ENCODE data around the gene DPH1.

Gene DPH1

DNA sequence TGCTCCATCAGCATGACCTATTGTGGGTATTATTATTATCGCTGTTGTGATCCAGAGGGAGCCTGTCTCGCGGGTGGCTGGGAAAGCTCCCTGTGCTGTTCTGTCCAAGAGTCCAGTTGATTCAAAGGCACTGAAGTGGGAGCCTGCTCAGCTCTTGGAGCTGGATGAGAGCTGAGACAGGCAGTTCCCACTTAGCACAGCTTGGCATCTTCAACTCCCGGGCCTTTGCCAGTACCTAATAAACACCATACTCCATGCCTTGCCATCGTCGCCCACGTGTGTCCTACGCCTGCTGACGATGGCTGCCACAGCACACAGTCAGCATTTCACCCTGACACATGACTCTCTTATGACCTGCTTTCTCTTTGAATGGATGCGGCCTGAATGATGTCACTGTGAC, 37.4 kb upstream of the DPH1 start:
- no peak for DNase-seq (ENCODE audit: low read depth, low spot score)
- Histone ChIP-seq H3K9me3 (ENCODE audit: insufficient read depth, low read length) (no peaks in the 10 kb centered on the region), H3K4me3 (ENCODE audit: insufficient read length, low read depth) (no peak overlapping the region), H3K27me3 (ENCODE audit: insufficient read depth, insufficient read length) (no peaks in the 10 kb centered on the region), H3K9ac (ENCODE audit: insufficient read length, low read depth) (peak overlapping the region; percentile 39), H3K36me3 (ENCODE audit: insufficient read depth, insufficient read length, low read length) (no peaks in the 10 kb centered on the region), H3K4me1 (ENCODE audit: insufficient read depth, insufficient read length) (peaks cover 28% of the 10 kb centered on the region)
- no peak for TF ChIP-seq SUZ12 (IDR thresholded peaks at IDR 0.05; ENCODE audit: extremely low read depth, insufficient read depth, insufficient read length)

DNA sequence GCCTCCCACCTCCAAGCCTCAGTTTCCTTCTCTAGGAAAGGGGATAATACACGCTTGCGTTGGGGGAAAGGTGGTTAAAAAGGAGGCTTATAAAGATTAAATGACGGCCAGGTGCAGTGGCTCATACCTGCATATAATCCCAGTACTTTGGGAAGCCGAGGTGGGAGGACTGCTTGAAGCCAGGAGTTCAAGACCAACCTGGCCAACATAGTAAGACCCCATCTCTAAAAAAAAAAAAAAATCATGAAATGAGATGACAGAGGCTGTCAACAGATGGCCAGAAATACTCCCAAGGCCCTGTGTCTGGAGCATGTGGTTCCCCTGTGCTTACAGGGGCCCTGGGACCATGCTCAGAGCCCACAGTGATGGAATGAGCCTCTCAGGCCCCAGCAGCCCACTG, 35.2 kb upstream of the DPH1 start:
- no peaks in the 10 kb centered on the region for H3K27me3 ChIP-seq (ENCODE audit: insufficient read depth, insufficient read length)
- no peaks in the 10 kb centered on the region for H3K36me3 ChIP-seq (ENCODE audit: insufficient read depth, insufficient read length, low read length)
- no peak overlapping the region for H3K9ac ChIP-seq (ENCODE audit: insufficient read length, low read depth)
- peaks cover 30% of the 10 kb centered on the region for H3K4me1 ChIP-seq (ENCODE audit: insufficient read depth, insufficient read length)
- DNase-seq (ENCODE audit: low read depth, low spot score) = no peak
- no peak for TF ChIP-seq SUZ12 (IDR thresholded peaks at IDR 0.05; ENCODE audit: extremely low read depth, insufficient read depth, insufficient read length)
- TF ChIP-seq ZNF274 (IDR thresholded peaks at IDR 0.05; ENCODE audit: low read depth, low read length) = no peak
- TF ChIP-seq YY1 (IDR thresholded peaks at IDR 0.05; ENCODE audit: insufficient read depth, insufficient read length) = no peak
- no peaks in the 10 kb centered on the region for H3K9me3 ChIP-seq (ENCODE audit: insufficient read depth, low read length)
- H3K4me3 ChIP-seq (ENCODE audit: insufficient read length, low read depth) = no peak overlapping the region

DNA sequence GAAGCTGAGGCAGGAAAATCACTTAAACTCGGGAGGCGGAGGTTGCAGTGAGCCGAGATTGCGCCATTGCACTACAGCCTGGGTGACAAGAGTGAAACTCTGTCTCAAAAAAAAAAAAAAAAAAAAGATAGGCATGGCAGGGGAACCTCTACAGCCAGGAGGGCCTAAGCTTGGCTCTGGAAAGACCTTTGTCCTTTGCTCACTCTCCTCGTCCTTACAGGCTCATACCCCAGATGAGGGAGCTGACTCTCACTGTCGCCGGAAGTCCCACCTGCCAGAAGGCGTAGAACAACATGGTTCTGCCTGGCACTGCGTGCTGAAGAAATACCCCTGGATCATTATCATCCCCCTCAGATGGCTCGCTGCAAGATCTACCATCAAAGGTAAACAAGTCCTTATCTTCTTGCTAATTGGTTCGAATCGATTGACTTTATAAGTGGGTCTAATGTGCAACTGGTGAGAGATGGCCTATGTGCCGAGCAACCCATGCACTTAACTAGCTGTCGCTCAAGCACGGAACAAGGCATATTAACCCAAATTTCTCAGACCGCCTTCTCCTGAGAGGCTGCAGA, 34.5 kb upstream of the DPH1 start:
- no peak for DNase-seq (ENCODE audit: low read depth, low spot score)
- Histone ChIP-seq H3K4me3 (ENCODE audit: insufficient read length, low read depth) (no peak overlapping the region), H3K27me3 (ENCODE audit: insufficient read depth, insufficient read length) (no peaks in the 10 kb centered on the region), H3K36me3 (ENCODE audit: insufficient read depth, insufficient read length, low read length) (no peaks in the 10 kb centered on the region), H3K4me1 (ENCODE audit: insufficient read depth, insufficient read length) (peaks cover 34% of the 10 kb centered on the region), H3K9ac (ENCODE audit: insufficient read length, low read depth) (no peak overlapping the region), H3K9me3 (ENCODE audit: insufficient read depth, low read length) (no peaks in the 10 kb centered on the region)
- TF ChIP-seq SUZ12 (IDR thresholded peaks at IDR 0.05; ENCODE audit: extremely low read depth, insufficient read depth, insufficient read length) (no peak), ZNF274 (IDR thresholded peaks at IDR 0.05; ENCODE audit: low read depth, low read length) (no peak), YY1 (IDR thresholded peaks at IDR 0.05; ENCODE audit: insufficient read depth, insufficient read length) (no peak)

DNA sequence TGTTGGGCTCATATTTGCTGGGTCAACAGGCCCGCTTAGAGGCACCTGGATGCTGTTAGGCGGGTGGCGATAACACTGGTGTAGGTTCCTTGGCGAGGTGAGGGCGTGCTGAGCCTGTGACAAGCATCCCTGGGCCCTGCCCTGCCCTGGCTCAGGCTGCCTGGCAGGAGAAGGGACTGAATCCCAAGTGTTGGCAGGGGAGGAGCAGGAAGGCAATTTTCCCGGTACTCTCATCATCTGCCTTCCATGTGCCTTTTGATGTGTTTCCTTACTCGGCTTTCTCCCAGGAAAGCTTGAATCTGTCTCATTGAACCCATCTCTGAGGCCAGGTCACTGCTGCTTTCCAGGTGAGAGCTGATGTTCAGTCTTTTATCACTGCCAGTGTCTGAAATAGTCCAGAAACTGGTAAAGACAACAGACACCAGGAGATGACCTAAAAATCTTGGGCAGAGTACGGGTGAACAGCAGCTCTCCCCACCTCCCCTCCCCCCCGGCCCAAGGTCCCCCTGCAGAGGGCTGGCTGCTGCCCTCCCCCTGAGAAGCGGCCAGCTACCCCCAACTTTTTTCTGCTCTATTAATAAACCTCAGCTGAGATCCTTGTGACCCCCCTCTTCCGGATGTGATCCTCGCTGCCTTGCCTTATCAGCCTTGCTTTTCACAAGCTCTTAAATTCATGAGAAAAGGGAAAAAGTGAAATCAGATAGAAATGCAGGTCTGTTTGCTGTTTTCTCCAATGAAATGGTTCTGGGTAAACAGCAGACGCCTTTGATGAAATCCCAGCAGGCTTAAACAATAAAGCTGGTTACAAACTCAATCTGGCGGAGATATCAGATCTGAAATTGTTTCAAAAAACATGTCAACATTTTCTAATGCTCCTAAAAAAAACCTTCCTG, 33.8 kb upstream of the DPH1 start:
- no peak for DNase-seq (ENCODE audit: low read depth, low spot score)
- H3K4me1 ChIP-seq (ENCODE audit: insufficient read depth, insufficient read length) = peaks cover 37% of the 10 kb centered on the region
- H3K36me3 ChIP-seq (ENCODE audit: insufficient read depth, insufficient read length, low read length) = no peaks in the 10 kb centered on the region
- H3K9me3 ChIP-seq (ENCODE audit: insufficient read depth, low read length) = no peaks in the 10 kb centered on the region
- no peak overlapping the region for H3K4me3 ChIP-seq (ENCODE audit: insufficient read length, low read depth)
- no peak for TF ChIP-seq ZNF274 (IDR thresholded peaks at IDR 0.05; ENCODE audit: low read depth, low read length)
- TF ChIP-seq YY1 (IDR thresholded peaks at IDR 0.05; ENCODE audit: insufficient read depth, insufficient read length) = no peak
- no peak for TF ChIP-seq SUZ12 (IDR thresholded peaks at IDR 0.05; ENCODE audit: extremely low read depth, insufficient read depth, insufficient read length)
- no peaks in the 10 kb centered on the region for H3K27me3 ChIP-seq (ENCODE audit: insufficient read depth, insufficient read length)
- peak overlapping the region; percentile 62 for H3K9ac ChIP-seq (ENCODE audit: insufficient read length, low read depth)

DNA sequence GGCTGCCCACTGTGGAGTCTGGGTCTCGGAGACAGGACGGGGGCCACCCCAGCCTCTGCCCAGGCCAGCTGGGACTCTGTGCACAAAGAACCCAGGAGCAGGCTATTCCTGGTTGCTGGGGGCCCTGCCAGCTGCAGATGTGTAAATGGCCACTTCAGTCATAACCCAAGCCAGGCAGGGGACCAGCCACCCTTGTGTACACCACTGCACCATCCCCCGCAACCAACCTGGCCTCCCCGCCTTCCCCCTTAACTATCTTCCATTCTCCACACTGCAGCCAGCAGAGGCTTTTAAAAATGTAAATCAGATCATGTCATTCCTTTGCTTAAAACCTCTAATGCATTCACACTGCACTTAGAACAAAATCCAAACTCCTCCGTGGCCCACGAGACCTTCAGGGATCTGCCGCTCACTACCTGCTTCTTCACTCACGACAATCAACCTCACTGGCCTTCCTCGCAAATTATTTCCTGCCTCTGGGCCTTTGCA, 33.1 kb upstream of the DPH1 start:
- Histone ChIP-seq H3K27me3 (ENCODE audit: insufficient read depth, insufficient read length) (no peaks in the 10 kb centered on the region), H3K9ac (ENCODE audit: insufficient read length, low read depth) (peak overlapping the region; percentile 62), H3K4me3 (ENCODE audit: insufficient read length, low read depth) (no peak overlapping the region), H3K36me3 (ENCODE audit: insufficient read depth, insufficient read length, low read length) (no peaks in the 10 kb centered on the region), H3K9me3 (ENCODE audit: insufficient read depth, low read length) (no peaks in the 10 kb centered on the region), H3K4me1 (ENCODE audit: insufficient read depth, insufficient read length) (peaks cover 35% of the 10 kb centered on the region)
- TF ChIP-seq SUZ12 (IDR thresholded peaks at IDR 0.05; ENCODE audit: extremely low read depth, insufficient read depth, insufficient read length) = no peak
- no peak for TF ChIP-seq YY1 (IDR thresholded peaks at IDR 0.05; ENCODE audit: insufficient read depth, insufficient read length)
- TF ChIP-seq ZNF274 (IDR thresholded peaks at IDR 0.05; ENCODE audit: low read depth, low read length) = no peak
- no peak for DNase-seq (ENCODE audit: low read depth, low spot score)

DNA sequence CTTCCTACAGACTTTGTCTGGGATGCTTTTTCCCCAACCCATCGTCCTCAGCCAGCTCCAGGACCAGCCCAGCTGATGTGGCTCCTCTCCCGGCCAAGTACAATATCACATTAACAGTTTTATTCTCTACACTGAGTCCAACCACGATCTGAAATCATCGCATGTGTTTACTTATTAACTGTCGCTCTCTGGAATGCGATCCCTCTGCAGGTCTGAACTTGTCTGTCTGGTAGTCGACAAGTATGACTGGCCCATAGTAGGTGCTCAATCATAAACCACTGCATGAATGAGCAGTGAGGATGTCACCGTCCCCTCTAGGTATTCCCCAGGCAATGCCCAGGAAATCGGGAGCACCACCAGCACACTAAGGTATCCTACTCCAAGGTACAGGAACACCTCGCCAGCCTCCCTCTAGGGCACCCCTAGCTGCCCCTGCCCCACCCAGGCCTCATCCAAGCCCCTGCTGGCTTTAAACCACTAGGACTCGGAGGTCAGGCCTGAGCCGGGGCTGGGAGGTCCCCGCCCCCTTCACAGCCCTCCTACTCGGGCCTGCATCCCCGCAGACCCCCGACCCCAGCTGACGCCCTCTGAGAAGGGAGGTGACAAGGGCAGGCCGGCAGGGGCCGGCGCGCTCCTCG, 32.5 kb upstream of the DPH1 start:
- H3K9ac ChIP-seq (ENCODE audit: insufficient read length, low read depth) = peak overlapping the region; percentile 62
- H3K27me3 ChIP-seq (ENCODE audit: insufficient read depth, insufficient read length) = no peaks in the 10 kb centered on the region
- no peaks in the 10 kb centered on the region for H3K9me3 ChIP-seq (ENCODE audit: insufficient read depth, low read length)
- no peaks in the 10 kb centered on the region for H3K36me3 ChIP-seq (ENCODE audit: insufficient read depth, insufficient read length, low read length)
- peak overlapping the region; percentile 4 for H3K4me3 ChIP-seq (ENCODE audit: insufficient read length, low read depth)
- peaks cover 34% of the 10 kb centered on the region for H3K4me1 ChIP-seq (ENCODE audit: insufficient read depth, insufficient read length)
- TF ChIP-seq ZNF274 (IDR thresholded peaks at IDR 0.05; ENCODE audit: low read depth, low read length) (no peak), YY1 (IDR thresholded peaks at IDR 0.05; ENCODE audit: insufficient read depth, insufficient read length) (no peak), SUZ12 (IDR thresholded peaks at IDR 0.05; ENCODE audit: extremely low read depth, insufficient read depth, insufficient read length) (no peak)
- DNase-seq (ENCODE audit: low read depth, low spot score) = no peak
